Vagina (tissue), 2 donors: Measurements from ENCODE around the gene TLR7. TPM values are rescaled to one million over a fixed set of nuclear protein-coding genes. Genes with fewer than 3 reads are reported as not detected.

Experiments used
- DNase-seq, 2 donors: peaks; one replicate each; pipeline ENCODE4 v3.0.0-alpha.2; 2017; ENCODE audit errors: extremely low spot score in 2 of 2
- H3K27ac ChIP-seq: fragments of 200-600 bp; sonication (generic); one replicate; pipeline ENCODE4 v1.5.1; 2019
- H3K27me3 ChIP-seq: fragments of 200-600 bp; sonication (generic); one replicate; pipeline ENCODE4 v1.5.1; 2019
- H3K36me3 ChIP-seq, 2 donors: fragments of 200-600 bp; sonication (generic); one replicate each; pipeline ENCODE4 v1.5.1; 2017 to 2019
- H3K4me1 ChIP-seq: fragments of 200-600 bp; sonication (generic); one replicate; pipeline ENCODE4 v1.5.1; 2019
- H3K4me3 ChIP-seq, 2 donors: fragments of 200-600 bp; sonication (generic); 1 replicate in 1 of 2; 2 replicates in 1 of 2; pipeline ENCODE4 v1.5.1; 2016 to 2019
- H3K9me3 ChIP-seq: fragments of 200-600 bp; sonication (generic); one replicate; pipeline ENCODE4 v1.5.1; 2019
- POLR2A ChIP-seq, 2 donors: fragments of 450-650 bp; IDR thresholded peaks; one replicate each; pipeline ENCODE4 v1.6.1; 2017; ENCODE audit warnings: antibody characterized with exemption in 2 of 2, mild to moderate bottlenecking in 2 of 2, moderate library complexity in 2 of 2
- POLR2AphosphoS5 ChIP-seq, 2 donors: sonication (generic); formaldehyde crosslinking; IDR thresholded peaks; one replicate each; pipeline ENCODE4 v1.9.0; 2017; ENCODE audit warnings: antibody characterized with exemption in 2 of 2, mild to moderate bottlenecking in 2 of 2, low read depth in 1 of 2; ENCODE audit not compliant: insufficient read depth in 1 of 2
- intact Hi-C: fragments of 100-400 bp; cut with DNase I; formaldehyde crosslinking; loops from one replicate; pipeline ENCODE4 v1.15.1; 2023
- total RNA-seq: library from RNA; depleted of rRNA; stranded (reverse); fragments of >200 nt; gene quantifications from one replicate; pipeline ENCODE4 v1.2.3, GENCODE V29; 2016
- TF ChIP-seq, protein P1 (sequence below), 3 experiments: fragments of 450-650 bp in 2 of 3; fragments of 200-600 bp in 1 of 3; sonication (generic) in 1 of 3; IDR thresholded peaks; one replicate each; pipeline ENCODE4 v1.5.1; 2017 to 2019; ENCODE audit warnings: antibody characterized with exemption in 3 of 3, mild to moderate bottlenecking in 2 of 3, moderate library complexity in 2 of 3

Gene TLR7
- total RNA-seq, 1 donor from 2014 or later = not detected

DNA sequence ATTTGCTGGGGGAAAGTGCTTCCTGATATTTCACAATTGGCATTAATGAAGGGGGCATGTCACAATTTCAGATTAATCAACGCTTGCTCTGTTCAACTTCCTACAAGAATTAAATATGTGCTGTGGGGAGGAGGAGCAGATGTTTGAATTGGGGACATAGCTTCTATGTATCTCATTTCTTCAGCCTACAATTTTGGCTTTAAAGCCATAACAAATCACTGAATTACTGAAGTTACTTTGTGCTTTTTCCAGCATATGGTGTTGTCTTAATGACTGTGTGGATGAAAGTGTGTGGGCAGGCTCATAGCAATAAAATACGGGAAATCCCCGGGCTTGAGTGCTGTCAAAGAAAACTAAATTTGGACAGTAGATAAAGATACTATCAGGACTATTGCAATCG, 813 bp downstream of the TLR7 start:
- DNase-seq = no peak
- TF ChIP-seq POLR2A (IDR thresholded peaks at IDR 0.05) (no peak), POLR2AphosphoS5 (IDR thresholded peaks at IDR 0.05; ENCODE audit: insufficient read depth in 1 of 2, low read depth in 1 of 2) (no peak)
- TF ChIP-seq, protein P1, sequence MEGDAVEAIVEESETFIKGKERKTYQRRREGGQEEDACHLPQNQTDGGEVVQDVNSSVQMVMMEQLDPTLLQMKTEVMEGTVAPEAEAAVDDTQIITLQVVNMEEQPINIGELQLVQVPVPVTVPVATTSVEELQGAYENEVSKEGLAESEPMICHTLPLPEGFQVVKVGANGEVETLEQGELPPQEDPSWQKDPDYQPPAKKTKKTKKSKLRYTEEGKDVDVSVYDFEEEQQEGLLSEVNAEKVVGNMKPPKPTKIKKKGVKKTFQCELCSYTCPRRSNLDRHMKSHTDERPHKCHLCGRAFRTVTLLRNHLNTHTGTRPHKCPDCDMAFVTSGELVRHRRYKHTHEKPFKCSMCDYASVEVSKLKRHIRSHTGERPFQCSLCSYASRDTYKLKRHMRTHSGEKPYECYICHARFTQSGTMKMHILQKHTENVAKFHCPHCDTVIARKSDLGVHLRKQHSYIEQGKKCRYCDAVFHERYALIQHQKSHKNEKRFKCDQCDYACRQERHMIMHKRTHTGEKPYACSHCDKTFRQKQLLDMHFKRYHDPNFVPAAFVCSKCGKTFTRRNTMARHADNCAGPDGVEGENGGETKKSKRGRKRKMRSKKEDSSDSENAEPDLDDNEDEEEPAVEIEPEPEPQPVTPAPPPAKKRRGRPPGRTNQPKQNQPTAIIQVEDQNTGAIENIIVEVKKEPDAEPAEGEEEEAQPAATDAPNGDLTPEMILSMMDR (IDR thresholded peaks at IDR 0.05) = no peak
- intact Hi-C loops = no loop called here
- Histone ChIP-seq H3K4me3 (no peak overlapping the region), H3K4me1 (no peaks in the 10 kb centered on the region), H3K36me3 (no peaks in the 10 kb centered on the region), H3K27ac (no peak overlapping the region), H3K27me3 (no peaks in the 10 kb centered on the region), H3K9me3 (no peaks in the 10 kb centered on the region)

- H3K4me1 ChIP-seq = no peaks in the 10 kb centered on the region
- DNase-seq = no peak
- H3K27ac ChIP-seq = no peak overlapping the region
- H3K27me3 ChIP-seq = no peaks in the 10 kb centered on the region
- no peak overlapping the region for H3K4me3 ChIP-seq
- TF ChIP-seq POLR2AphosphoS5 (IDR thresholded peaks at IDR 0.05; ENCODE audit: insufficient read depth in 1 of 2, low read depth in 1 of 2) (no peak), POLR2A (IDR thresholded peaks at IDR 0.05) (no peak)
- TF ChIP-seq, protein P1 (IDR thresholded peaks at IDR 0.05) = no peak
- H3K36me3 ChIP-seq = no peaks in the 10 kb centered on the region
- intact Hi-C loops = no loop called here
- H3K9me3 ChIP-seq = no peaks in the 10 kb centered on the region
Measured at GRCh38 chrX:12868747-12869146, 1.9 kb downstream of the TLR7 start.

- Histone ChIP-seq H3K27me3 (no peaks in the 10 kb centered on the region), H3K36me3 (no peaks in the 10 kb centered on the region), H3K4me3 (no peak overlapping the region), H3K9me3 (no peaks in the 10 kb centered on the region), H3K27ac (no peak overlapping the region), H3K4me1 (no peaks in the 10 kb centered on the region)
- no peak for DNase-seq
- TF ChIP-seq, protein P1 (IDR thresholded peaks at IDR 0.05) = no peak
- TF ChIP-seq POLR2A (IDR thresholded peaks at IDR 0.05) = no peak
- TF ChIP-seq POLR2AphosphoS5 (IDR thresholded peaks at IDR 0.05; ENCODE audit: insufficient read depth in 1 of 2, low read depth in 1 of 2) = no peak
- intact Hi-C loops = no loop called here
Measured at GRCh38 chrX:12871257-12871656, 4.4 kb downstream of the TLR7 start.

DNA sequence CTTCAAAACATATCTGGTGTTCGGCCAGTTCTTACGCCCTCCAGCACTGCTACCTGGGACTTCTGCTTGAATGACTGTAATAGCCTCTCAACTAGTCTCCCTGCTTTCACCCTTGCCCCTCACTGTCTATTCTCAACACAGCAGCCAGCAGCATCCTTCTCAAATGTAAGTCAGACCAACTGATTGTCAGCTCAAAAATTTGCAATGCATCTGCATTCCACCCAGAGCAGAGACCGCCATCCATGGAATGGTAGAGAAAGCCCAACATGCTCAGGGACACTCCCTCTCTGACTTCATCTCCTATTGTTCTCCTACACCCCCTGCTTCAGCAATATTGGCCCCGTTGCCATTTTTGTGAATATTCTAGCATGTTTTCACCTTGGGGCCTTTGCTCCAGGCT, 5.9 kb downstream of the TLR7 start:
- DNase-seq = no peak
- TF ChIP-seq, protein P1 (IDR thresholded peaks at IDR 0.05) = no peak
- TF ChIP-seq POLR2AphosphoS5 (IDR thresholded peaks at IDR 0.05; ENCODE audit: insufficient read depth in 1 of 2, low read depth in 1 of 2) (no peak), POLR2A (IDR thresholded peaks at IDR 0.05) (no peak)
- H3K4me1 ChIP-seq = no peaks in the 10 kb centered on the region
- H3K27ac ChIP-seq = no peak overlapping the region
- no peaks in the 10 kb centered on the region for H3K9me3 ChIP-seq
- intact Hi-C loops = no loop called here
- no peaks in the 10 kb centered on the region for H3K27me3 ChIP-seq
- H3K4me3 ChIP-seq = no peak overlapping the region
- H3K36me3 ChIP-seq = no peaks in the 10 kb centered on the region

DNA sequence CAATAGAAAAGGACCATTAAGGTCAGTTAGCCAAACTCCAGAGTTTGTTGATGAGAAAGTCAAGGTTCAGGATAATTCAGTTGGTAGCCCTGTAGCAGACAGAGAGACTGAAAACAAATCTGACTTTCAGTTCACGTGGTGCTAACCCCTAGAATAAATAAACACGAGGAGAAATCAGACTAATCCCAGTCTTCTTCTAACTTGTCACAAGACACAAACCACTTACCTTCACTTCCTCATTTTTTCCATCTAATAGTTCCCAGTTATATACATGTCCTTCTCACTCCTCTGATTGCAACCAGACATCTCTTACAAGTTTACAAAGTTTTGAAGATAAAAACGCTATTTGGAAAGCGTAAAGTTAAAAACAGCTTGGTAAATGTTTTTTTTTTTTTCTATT, 7.7 kb downstream of the TLR7 start:
- intact Hi-C loops = no loop called here
- Histone ChIP-seq H3K4me3 (no peak overlapping the region), H3K4me1 (no peaks in the 10 kb centered on the region), H3K36me3 (no peaks in the 10 kb centered on the region), H3K9me3 (no peaks in the 10 kb centered on the region), H3K27ac (no peak overlapping the region), H3K27me3 (no peaks in the 10 kb centered on the region)
- DNase-seq = no peak
- TF ChIP-seq, protein P1 (IDR thresholded peaks at IDR 0.05) = no peak
- TF ChIP-seq POLR2AphosphoS5 (IDR thresholded peaks at IDR 0.05; ENCODE audit: insufficient read depth in 1 of 2, low read depth in 1 of 2) = no peak
- TF ChIP-seq POLR2A (IDR thresholded peaks at IDR 0.05) = no peak
